Pulmonary artery endothelial cell (primary cell): Measurements from ENCODE around the gene ARHGEF28. TPM values are rescaled to one million over a fixed set of nuclear protein-coding genes. Genes with fewer than 3 reads are reported as not detected.

Source experiments
- DNase-seq: peaks from one replicate; pipeline ENCODE4 v3.0.0-alpha.2; 2011; ENCODE audit warnings: low read depth, low spot score
- total RNA-seq: library from RNA; depleted of rRNA; stranded (reverse); fragments of >200 nt; gene quantifications from 2 replicates; pipeline ENCODE4 v1.2.3, GENCODE V29; 2014

The ARHGEF28 gene
- total RNA-seq, 1 donor from 2014 or later = 74.8 TPM

DNA sequence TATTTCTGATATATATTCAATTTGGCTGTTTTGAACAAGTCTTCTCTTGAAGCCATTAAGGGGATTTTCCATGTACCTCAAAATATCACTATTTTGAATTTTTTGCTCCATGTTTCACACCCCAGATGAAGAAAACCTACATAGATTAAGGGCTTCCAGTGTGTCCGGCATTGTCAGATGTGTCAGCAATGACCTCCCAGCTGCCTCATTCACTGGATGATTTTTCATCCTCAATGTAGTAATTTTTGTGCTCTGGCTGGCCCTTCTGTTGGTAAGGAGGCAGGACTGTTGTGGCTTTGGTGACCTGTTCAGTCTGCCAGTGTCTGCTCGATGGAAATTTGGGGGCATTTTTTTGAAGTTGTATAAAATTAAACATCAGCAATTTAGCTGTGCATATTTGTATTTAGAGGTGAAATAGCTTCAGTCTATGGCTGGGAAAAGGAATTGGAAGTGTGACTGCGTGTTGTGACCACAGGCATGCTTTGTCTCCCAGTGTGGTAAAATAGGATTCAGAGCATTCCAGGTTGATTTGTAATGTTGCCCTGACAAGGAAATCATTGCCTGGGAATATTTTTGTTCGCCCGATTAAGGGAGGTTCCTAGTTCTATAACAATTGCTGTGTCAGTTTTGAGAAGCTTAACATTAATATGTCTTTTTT, 312.4 kb downstream of the ARHGEF28 start:
- peak; percentile 24 for DNase-seq

- DNase-seq = no peak
Observed at GRCh38 chr5:73938938-73939320, 312.9 kb downstream of the ARHGEF28 start.

- no peak for DNase-seq
Observed at GRCh38 chr5:73939557-73939956, 313.6 kb downstream of the ARHGEF28 start.

- no peak for DNase-seq
Observed at GRCh38 chr5:73940026-73940425, 314.0 kb downstream of the ARHGEF28 start.

GRCh38 chr5:73940801-73941200, 314.8 kb downstream of the ARHGEF28 start:
- DNase-seq = no peak

GRCh38 chr5:73942783-73943182, 316.8 kb downstream of the ARHGEF28 start:
- DNase-seq = no peak

GRCh38 chr5:73943397-73943796, 317.4 kb downstream of the ARHGEF28 start:
- no peak for DNase-seq

DNA sequence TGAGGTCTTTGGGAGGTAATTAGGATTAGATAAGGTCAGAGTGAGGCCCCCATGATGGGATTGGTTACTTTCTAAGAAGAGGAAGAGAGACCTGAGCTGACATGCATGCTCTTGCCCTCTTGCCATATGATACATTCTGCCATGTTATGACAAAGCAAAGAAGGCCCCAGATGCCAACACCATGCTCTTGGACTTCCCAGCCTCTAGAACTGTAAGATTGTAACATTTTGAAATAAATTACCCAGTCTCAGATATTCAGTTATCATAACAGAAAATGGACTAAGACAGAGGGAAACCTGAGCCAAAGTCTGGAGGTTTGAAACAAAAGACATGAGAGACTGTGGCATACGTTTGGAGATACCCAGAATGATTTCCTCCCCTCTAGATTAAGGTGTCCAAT, 318.6 kb downstream of the ARHGEF28 start:
- DNase-seq = no peak

DNA sequence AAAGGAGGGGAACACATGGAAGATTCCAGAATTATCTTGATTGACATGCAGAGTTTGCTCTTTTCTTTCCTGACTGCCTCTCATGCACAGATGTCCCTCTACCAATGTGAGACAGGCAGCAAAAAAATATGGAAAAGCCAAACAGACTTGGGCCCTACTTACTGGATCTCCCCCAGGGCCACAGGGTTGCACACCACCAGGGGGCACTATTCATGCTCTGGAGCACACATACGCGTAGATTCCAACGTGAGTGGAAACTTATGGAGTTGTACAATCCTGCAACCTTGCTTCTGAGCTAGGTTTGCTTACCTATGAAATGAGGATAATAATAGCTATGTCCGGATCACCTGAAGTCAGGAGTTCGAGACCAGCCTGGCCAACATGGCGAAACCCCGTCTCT, 319.5 kb downstream of the ARHGEF28 start:
- DNase-seq = no peak

DNA sequence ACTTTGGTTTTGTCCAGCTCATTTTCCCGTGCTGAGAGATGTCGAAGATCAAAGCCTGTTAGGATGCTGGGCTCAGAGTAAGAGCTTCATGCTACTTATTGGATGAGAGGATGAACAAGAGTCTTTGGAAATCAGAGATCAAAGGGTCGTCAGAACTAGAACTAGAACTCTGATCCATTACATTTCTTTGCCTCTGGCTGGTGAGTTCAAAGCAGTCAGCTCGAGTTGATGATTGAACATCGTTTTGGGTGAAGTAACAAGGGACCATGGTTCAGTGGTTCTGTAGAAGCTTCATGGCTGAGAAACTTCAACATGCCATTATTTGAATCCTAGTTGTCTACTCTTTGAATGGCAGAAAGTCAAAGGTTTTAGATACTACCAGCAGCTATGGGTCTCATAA, 320.3 kb downstream of the ARHGEF28 start:
- DNase-seq = no peak

- no peak for DNase-seq
Observed at GRCh38 chr5:73946919-73947602, 321.1 kb downstream of the ARHGEF28 start.

DNA sequence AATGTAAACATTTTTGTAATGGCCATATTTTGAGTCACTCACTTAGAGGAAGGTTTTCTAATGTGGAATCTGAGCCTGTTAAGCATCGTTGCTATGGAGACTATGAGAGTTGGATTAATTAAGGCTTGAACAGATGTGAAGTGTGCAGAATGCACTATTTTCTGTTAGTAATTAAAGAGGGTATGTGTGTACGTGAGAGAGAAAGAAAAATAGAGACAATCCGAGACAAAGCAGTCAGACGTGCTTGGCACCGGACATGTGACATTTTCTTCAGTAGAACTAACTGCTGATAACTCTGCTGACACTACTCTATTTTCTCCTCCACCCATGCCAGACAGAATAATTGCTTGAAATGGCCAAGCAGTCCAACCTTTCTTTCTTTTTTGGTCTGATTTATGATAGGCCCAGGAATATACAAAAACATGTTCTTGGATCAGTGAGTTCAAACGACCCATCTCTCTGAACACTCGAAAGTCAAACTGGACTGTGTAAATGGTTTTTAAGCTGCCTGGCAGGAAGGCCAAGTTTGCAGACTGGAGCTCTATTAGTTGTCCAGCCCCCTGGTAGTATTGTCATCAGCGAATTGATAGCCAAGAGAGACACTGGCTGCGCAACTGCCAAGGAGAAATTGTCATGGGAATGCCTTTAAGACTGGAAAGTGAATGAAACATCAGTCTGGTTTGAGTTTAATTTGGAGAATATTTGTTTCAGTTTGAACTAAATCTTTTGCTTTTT, 322.1 kb downstream of the ARHGEF28 start:
- DNase-seq = no peak

DNA sequence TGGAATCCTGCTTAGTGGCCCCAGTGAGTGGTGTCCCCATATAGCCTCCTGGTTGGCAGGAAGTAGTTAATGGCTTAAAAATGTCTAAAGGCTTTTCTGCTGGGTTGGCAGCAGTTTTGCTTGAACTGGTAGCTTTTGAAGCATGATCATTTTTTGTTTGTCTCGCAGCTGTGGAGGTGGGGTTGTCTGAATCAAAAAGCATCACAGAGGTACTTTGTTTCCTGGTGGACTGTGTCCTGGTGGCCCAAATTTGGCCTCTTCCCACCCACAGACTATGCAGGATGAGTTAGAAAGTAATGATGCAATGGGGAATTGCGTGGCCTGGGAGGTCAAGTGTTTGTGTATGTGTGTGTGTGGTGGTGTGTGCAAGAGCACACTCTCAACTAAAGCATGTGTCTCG, 322.7 kb downstream of the ARHGEF28 start:
- DNase-seq = no peak

- no peak for DNase-seq
Observed at GRCh38 chr5:73950441-73950873, 324.5 kb downstream of the ARHGEF28 start.

- DNase-seq = no peak
Observed at GRCh38 chr5:73950912-73951430, 325.0 kb downstream of the ARHGEF28 start.

DNA sequence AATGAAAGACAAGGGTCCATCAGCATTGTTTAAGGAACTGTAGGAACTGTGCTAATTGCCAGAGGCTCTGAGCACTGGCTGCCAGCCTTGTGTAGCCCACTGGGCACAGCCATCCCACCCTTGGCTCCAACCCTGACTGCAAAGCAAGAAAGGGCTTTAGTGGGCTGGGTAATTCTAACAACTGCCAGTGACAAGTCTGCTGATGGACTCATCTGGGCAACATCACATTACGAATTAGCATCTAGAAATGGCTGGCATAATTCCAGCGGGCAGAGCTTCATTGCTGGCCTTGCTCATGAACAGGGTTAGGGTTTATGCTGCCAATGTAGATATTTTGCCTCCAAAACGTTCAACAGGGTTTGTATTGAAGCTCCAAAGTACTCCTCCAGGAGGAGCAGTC, 326.9 kb downstream of the ARHGEF28 start:
- DNase-seq = no peak

DNA sequence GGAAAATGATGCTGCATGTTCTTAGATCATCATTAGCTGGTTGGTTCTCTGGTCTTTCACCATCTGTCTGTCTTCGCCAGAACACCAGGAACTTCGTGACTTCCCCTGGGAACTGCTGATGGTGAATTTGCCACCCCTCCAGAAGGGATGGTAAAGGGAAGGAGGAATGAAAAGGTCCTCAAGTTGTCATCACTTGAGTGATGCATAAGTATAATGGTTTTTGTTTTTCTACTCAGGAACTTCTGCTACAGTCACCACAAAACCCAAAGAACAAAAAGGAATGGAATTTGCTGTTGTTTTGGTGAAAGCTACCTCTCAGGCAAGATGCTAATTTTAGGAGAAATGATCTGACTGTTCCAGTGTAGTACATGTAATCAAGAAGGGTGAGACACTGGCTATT, 328.4 kb downstream of the ARHGEF28 start:
- no peak for DNase-seq

DNA sequence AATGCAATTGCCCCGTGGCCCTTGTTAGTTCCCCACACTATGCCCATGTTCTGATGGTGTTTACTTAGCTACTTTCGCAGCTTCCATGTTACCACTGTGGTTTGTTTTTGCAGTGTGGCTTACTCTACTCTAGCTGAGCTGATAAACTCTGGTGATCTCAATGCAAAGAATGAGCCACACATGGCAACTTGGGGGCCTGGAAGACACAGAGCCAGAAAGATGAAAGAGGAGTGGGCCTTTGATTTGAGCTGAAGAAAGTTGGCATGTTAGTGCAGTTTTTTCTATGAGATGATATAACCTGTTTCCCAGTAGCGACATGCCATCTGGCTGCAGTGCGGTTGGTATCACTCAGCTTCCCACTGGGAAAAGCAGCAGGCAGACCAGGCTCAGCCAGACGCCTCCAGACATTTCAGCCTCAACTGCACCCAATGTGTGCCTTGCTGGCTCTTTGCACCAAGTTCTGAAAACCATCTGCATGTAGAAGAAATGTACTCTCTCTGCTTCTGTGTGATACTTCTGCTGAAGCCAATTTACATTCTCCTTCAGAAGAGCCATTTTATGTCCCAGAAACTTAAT, 329.4 kb downstream of the ARHGEF28 start:
- no peak for DNase-seq

DNA sequence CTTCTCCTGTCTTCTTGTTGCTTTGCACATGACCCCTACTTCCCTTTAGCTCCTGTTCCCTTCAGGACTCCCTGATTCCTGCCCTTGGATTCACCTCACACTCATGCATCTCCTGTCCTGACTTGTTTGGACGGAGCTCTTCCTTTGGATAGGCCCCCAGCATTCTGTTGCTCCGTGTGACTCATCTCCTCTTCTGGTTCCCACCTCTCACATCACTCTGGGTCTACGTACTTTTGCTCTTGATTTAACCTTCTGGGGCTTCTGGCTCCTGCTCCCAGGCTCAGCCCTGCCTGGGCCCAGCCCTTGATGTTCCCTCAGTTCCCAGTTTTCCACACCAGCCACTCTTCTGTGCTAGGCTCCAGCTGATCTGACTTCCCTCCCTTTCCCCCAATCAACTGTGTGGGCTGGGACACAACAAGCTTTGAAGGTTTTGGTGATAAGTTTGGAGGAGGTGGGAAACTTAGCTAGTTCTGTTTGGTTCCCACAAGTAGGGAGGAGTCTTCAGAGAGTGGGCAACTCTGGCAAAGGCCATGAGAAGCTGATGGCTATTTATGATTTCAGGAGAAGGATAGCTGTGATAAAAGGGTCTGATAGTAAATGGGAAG, 331.5 kb downstream of the ARHGEF28 start:
- no peak for DNase-seq

GRCh38 chr5:73958037-73958436, 332.0 kb downstream of the ARHGEF28 start:
- DNase-seq = no peak

- DNase-seq = no peak
Observed at GRCh38 chr5:73960023-73960422, 334.0 kb downstream of the ARHGEF28 start.

DNA sequence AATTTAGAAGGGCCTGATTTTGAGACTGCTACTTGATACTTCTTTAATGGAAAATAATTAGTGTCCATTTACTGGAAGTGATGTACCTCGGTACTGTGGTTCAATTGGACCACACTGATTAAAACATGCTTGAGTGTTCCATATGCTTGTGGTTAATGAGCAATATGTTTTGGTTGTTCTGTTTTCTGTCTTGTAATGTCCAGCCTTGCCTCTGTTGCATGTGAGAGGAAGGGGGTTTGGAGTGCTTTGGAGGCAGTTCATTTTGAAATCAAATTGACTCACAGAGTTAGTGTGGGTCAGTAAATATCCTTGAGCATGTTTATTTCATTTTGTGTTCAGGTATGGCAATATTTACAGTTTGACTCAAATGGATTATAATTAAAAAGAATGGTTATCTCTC, 334.4 kb downstream of the ARHGEF28 start:
- DNase-seq = no peak
